Activated CD4-positive, alpha-beta T cell treated with anti-CD3 and anti-CD28 coated beads, Interleukin-2, amount 50 U/mL, for 16 hours (primary cell): ENCODE measurements around the gene PLK3.
"Not testable (repeated sequence)": the region's sequence is repeated elsewhere in the genome, so short reads cannot be mapped to it uniquely, and the experiment has no call there.

Experiments used
- DNase-seq: peaks from one replicate; pipeline ENCODE4 v3.0.0-alpha.2; 2020

The PLK3 gene

DNA sequence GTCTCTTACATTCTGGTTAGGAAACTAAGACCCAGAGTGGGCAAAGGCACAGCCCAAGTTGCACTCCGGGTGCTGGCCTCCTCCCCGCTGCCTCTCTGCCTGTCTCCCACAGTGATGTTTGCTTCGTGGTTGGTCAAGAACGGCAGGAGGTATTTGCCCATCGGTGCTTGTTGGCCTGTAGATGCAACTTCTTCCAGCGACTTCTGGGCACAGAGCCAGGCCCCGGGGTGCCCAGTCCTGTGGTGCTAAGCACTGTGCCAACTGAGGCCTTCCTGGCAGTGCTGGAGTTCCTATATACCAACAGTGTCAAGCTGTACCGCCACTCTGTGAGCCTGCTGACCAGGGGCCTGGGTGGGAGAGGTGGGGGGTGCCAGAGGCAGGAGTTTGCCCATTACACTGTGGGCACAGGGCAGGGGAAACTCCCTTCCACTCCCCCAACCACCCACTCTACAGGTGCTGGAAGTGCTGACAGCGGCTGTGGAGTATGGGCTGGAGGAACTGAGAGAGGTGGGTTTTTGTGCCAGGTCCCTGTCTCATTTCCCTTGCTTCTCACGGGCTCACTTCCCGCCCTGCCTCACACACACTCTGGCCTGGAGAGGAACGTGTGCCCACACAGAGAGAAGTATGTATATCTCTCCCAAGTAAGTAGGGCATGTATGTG, 10.1 kb downstream of the PLK3 start:
- peak; percentile 39 for DNase-seq

DNA sequence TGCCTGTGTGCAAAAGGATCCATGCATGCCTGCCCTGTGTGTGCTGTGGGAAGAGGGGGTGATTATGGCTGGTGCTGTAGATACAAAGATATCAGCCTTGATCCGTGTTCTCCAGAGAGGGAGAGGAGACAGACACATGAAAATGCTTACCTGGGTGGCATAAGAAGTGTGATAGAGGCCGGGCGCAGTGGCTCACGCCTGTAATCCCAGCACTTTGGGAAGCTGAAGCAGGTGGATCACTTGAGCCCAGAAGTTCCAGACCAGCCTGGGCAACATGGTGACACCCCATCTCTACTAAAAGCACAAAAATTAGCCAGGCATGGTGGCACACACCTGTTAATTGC, 10.6 kb downstream of the PLK3 start:
- not testable (repeated sequence) for DNase-seq

DNA sequence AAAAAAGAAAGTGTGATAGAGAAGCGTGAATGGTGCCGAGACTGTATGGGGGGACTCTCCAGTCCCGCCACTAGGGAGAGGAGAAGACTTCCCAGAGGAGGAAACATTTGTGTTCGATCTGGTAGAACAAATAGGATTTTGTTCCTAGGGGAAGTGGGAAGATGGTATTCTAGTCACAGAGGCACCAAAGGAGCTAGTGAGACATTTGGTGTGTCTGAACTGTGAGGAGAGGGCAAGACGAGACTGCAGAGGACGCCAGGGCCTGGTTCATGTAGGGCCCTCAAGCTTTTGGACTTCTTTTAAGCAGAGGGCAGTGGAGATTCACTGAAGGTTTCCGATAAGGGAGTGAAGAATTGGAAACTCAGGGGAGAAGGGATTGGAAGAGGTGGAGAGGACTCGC, 11.1 kb downstream of the PLK3 start:
- no peak for DNase-seq

DNA sequence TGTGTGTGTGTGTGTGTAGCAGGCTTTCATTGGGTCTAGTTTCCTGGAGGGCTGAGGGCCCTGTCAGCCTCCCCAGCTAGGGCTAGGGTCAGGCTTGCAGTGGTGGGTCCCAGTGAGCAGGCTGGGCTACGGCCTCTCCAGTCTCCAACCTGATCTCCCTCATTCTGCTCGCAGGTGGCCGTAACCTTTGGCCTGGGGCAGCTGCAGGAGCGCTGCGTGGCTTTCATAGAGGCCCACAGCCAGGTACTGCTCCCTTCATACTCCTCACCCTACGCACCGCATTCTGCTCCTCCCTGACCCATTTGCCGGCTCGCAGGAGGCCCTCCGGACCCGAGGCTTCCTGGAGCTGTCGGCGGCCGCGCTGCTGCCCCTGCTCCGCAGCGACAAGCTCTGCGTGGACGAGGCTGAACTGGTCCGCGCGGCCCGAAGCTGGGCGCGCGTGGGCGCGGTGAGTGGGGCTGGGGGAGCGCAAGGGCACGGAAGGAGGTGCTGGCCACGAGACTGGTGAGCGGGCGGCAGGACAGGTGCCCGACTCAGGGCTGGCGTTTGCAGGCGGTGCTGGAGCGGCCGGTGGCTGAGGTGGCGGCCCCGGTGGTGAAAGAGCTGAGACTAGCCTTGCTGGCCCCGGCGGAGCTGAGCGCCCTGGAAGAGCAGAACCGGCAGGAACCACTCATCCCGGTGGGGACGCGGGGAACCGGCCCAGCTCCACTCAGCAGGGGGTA, 12.8 kb downstream of the PLK3 start:
- DNase-seq = no peak

DNA sequence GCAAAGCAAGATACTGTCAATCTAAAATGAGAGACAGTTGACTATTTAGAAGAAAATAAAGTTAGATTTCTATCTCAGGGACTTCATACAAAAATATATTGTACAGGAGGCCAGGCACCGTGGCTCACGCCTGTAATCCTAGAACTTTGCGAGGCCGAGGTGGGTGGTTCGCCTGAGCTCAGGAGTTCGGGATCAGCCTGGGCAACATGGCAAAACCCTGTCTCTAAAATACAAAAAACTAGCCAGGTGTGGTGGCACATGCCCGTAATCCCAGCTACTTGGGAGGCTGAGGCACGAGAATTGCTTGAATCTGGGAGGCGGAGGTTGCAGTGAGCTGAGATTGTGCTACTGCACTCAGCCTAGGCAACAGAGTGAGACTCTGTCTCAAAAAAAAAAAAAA, 15.7 kb downstream of the PLK3 start:
- DNase-seq = not testable (repeated sequence)

DNA sequence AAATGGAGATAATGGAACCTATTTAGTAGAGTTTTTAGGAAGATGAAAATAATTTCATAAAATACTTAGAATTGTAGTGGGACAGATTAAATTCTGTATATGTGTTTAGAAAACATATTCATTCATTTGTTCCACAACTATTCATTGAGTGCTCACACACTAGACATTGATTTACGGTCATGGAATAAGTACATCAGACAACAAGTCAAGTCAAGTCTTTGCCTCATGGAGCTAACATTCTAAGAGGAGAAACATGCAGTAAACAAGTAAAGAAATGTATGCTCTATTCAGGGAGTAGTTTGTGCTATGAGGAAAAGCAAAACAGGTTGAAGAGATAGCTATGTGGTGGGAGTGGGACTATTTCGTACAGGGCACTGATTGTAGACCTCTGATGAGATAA, 17.1 kb downstream of the PLK3 start:
- DNase-seq = no peak

DNA sequence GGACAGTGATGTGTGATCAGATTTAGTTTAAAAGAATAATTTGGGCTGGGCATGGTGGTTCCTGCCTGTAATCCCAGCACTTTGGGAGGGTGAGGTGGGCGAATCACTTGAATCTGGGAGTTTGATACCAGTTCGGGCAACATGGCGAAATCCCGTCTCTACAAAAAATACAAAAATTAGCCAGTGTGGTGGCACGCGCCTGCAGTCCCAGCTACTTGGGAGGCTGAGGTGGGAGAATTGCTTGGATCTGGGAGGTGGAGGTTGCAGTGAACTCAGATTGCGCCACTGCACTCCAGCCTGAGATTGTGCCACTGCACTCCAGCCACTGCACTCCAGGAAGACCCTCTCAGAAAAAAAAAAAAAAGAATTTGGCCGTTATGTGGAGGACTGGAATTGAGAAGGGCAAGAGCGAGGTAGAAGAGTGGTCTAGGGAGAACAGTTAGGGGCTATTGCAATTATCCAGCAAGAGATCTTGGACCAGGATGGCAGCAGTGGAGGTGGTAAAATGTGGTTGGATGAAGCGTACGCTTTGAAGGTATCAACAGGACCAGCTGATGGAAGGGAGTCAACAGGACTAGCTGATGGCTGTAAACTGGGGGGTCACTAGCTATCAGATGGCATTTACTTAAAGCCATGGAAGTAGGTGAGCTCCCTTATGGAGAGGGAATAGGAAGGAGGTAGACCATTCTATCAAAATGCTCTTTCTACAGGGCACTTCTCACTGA, 17.8 kb downstream of the PLK3 start:
- DNase-seq = no peak

DNA sequence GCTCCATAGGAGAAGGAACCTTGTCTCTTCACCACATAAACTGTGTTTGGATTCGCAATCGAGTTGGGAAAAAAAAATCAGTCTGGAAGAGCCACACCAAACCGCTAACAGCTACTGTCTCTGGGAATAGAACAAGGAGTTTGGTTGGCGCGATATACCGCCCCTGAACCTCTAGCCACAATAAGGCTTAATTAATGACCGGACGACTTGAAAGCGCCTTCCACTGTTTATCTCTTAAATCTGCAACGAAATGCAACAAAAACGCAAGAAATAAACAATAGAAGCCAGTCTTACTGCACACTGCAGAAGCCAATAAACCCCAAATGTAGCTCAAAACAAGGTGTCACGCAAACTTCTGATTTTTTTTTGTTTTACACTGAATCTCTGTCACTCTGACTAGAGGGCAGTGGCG, 19.0 kb downstream of the PLK3 start:
- no peak for DNase-seq

DNA sequence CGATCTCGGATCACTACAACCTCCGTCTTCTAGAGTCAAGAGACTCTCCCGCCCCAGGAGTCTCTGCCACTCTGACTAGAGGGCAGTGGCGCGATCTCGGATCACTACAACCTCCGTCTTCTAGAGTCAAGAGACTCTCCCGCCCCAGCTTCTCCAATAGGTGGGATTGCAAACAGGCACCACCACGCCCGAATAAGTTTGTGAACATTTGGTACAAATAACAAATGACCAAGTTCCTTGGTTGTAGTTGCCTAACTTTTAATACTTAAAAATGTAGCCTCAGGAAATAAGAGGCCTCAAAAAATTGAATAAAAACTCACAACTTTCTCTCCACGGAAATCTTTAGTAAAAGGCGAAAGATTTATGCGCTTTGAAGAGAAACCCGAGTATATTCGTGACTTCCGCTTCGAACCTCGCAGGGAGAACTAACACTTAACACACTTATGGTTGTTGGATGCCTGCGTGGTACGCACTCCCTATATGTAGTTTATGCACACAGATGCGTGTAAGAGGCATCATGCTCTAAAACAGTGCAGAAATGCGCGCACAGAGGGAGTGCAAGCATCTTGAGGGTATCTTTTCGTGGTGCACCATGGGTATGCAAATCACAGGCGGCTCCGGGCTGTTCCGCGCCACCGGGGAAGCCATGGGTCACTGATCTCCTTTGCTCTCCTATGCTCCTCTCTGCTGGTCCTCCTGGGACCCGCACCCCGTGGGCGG, 19.6 kb downstream of the PLK3 start:
- DNase-seq = peak; percentile 96

DNA sequence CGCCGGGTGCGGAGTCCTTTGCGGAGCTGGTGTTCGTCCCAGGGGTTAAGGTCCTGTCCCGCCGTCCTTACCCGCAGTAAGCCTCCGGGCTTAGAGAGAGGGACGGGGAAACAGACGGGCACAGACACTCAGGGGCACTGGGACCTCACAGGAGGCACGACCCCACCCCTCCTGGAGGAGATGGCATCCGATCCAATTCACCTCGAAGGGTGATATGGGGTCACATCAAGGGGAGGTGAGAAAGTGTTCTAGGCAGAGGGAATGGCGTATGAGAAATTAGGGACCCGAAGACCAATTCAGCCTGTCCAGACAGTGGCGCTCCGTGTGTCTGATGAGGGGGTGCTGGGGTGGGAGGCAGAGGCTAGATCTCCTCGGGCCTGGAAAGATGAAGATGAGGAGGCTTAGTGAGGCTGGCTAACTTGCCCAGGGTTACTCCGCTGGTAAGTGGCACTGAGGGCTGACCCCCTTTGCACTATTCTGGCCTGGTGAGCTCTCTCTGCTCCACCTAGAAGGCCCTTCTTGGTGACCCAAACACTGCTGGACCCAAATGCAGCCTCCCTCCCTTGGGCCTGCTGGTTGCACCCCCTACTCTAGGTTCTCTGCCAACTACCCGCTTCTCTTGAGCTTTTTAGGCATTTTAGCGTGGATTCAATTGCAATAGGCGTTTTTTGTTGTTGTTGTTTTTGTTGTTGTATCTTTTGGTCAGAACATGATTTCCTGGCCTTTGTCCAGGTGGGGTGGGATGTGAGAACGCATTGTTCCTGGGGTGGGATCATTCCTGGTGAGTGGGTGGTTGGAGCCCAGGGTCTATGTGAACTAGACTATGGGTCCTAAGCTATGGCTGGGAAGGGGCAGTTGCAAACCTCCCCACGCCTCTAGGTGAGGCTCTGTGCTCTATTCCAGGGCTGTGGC, 20.4 kb downstream of the PLK3 start:
- DNase-seq = no peak

DNA sequence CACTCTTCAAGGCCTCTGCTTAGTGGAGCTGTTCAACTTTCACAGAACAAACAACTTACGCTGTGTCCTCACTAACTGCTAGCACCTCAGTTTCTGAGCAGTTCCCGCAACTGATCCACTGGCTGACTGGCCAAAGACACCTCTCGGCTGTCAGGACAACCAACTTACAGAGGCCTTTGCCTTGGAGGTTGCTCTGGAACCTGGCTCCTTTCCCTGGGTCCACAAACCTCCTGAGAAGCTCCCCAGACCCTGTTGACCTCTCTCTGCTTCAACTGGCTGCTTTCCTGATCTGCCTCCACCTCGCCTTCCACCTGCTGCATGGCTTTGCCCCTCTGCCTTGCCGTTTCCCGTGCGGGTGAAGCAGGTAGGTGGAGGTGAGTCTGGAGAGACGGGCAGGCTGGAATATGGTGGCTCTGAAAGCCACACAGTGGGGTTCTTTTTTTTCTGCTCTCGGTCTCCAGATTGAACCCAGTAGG, 21.1 kb downstream of the PLK3 start:
- no peak for DNase-seq

DNA sequence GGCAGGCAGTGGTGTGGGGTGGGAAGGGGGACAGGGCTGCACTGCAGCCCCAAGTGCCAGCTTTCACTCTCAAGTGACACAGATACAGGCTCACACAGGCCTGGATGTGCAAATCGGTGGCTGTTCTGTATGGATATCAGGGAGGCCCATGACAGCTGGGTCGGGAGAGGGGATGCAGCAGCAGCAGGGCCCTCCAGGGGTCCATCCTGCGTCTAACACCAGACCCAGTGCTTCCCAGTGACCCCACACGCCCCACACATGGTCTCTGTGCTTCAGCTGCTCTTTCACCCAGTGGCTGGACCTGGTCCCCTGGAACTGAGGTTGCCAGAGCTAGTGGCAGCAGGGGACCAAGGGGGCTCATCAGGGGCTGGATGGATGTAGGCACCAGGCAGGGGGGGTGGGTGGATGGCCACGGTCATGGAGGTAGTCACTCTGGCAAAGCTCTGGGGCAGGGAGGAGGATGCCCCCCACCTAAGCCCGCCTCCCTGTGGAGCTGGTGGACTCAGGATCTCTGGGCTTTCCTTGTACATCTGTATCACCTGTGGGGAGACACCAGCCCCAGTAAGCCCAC, 22.0 kb downstream of the PLK3 start:
- no peak for DNase-seq

DNA sequence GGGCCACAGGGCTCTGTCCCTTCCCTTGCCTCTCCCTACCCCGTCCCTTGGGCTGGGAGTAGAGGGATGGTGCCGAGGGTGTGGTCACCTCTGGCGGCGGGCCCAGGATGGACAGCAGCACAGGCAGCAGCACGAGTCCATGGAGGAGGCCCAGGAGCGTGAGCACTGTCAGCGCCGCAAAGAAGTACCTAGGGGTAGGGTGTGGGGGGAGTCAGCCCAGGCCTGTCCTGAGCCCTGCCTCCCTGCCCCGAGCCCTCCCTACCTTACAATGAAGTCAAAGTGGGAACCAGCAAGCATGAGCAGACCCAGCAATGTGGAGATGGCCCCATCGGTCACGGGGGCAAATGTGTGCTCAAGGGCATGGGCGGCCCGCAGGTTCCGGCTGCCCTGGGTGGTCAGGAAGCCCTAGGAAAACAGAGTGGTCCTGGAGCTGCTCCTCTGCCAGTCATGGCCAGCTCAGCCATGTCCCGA, 22.8 kb downstream of the PLK3 start:
- DNase-seq = no peak

DNA sequence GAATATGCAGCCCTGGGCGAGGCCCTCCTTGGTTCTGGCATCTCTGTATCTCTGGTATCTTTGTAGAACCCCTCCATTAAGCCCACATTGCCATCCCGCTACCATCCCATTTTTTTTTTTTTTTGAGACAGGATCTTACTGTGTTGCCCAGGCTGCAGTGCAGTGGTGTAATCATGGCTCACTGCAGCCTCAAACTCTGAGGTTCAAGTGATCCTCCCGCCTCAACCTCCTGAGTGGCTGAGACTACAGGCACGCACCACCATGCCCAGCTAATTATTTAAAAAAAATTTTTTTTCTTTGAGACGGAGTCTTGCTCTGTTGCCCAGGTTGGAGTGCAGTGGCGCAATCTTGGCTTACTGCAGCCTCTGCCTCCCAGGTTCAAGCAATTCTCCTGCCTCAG, 24.2 kb downstream of the PLK3 start:
- DNase-seq = not testable (repeated sequence)

DNA sequence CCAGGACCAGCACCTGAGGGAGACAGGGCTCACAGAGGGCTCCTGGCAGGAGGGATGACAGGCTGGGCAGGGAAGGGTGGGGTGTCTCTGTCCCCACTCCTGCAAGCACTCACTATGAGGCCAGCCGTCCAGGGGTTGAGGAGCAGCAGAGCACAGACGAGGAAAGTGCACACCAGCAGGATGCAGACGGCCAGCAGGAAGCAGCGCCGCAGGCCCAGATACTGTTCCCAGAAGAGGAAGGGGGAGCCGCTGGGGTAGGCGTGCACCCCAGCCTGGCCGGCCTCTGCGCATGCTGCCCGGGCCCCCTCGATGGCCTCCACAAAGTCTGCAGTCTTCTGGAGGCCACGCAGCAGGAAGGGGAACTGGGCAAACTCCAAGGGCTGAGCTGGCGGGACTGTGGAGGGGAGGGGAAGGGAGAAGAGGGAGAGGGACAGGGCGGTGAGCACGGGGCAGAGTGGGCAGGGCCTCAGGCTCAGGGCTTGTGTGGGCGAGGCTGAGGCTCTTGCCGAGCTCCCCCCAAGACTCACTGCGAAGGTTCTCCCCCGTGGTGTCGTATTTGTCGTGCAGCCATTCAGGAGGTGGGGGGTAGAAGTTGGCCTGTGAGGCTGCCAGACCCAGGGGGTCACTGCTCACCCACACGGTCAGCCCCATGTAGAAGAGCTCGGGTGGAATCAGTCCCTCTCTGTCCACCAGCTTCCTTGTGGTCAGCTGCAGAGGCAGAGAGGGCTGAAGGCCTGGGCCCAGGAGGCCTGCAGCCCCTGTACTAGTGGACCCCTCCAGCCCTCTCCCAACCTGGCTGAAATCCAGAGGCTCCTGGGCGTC, 26.4 kb downstream of the PLK3 start:
- DNase-seq = no peak

DNA sequence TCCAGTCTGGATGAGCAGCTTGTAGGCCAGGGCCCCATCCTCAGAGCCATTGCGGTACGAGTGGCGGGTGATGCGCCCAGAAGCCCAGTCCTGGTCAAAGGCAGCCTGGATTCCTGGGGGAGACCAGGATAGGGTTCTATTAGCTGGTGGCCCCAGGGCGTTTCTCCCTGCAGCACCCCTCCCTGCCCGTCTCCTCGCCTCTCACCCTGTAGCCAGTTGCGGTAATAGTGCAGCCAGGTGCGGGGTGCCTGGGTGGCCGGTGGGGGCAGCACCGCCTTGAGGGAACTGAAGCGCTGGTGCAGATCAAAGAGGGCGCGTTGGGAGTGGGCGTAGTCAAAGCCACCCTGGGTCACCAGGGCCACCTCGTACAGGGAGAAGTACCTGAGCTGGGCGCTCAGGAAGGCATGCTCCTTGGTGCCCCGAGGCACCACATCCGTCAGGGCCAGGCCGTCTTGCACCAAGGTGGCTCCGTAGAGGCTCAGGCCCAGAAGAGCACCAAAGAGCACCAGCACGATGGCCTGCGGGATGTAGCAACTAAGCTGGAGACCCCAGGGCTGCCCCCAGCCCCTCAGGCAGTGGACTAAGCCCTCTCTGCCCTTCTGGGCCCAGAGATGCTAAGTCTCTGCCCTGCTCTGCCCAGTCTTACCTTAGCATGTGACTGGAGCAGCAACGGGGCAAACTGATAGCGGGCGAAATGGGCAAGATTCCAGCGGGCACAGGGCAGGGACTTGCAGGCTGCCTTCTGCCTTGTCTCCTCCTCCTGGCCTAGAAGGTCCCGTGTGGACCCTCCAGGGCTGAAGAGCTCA, 27.2 kb downstream of the PLK3 start:
- no peak for DNase-seq

DNA sequence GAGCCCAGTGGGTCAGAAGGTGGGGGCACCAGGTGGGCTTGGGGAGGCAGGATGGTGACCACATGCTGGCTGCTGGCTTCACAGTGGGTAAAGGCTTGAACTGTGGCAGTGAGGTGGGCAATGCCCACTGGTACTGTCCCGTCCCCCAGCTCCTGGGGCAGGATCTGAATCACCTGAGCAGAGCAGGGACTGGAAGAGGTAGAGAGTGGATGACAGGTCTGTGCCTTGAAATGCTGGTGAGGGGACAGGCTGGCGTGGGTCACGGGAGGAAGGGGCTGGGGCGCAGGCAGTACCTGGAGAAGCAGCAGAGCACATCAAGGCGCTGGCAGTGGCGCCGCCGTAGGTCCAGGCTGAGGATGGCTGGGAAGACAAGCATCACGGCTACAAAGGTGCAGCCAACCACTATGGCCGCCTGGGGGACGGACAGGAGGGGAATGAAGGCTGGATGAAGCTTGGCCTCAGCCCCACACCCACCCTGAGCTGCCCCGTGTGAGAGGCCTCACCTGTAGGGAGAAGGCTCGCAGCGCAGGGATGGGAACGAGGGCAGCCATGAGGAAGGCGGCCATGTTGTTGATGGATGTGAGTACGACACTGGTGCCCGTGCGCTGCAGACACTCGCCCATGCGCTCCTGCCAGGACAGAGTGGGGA, 27.9 kb downstream of the PLK3 start:
- DNase-seq = no peak

DNA sequence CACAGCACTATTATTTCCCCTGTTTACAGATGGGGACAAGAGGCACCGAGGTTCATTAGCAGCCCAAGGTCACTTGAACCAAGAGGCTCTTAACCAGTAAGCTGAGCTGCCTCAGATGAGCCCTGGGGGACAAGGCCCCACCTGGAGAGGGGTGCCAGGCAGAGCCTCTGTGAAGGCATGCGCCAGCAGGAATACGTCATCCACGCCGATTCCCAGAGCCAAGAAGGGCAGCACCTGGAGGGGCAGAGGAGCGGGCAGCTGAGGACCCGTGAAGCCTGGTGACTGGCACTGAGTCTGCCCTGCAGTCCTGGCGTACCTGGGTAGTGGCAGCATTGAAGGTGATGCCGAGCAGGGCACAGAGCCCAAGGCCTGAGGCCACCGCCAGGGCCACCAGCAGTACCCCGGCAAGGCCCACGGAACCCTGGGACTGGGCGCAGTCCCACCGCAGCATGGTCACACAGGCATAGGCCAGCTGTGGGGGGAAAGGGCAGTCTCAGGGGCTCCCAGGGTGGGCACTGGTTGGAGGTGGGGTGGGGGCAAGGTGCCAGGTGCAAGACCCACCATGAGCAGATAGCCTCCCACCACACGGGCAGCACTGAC, 28.8 kb downstream of the PLK3 start:
- no peak for DNase-seq
